KOPT-K1 (cell line): ENCODE measurements around the gene BDH1.

Experiments used
- H3K27ac ChIP-seq: fragments of 200-600 bp; sonication (generic); 2 replicates; pipeline ENCODE4 v1.5.1; 2016; ENCODE audit warnings: antibody characterized with exemption, mild to moderate bottlenecking, low read depth, low read length; ENCODE audit not compliant: poor library complexity, severe bottlenecking
- H3K36me3 ChIP-seq: fragments of 200-600 bp; sonication (generic); 2 replicates; pipeline ENCODE4 v1.5.1; 2017; ENCODE audit warnings: antibody characterized with exemption, mild to moderate bottlenecking, low read length, moderate library complexity; ENCODE audit not compliant: insufficient read depth
- H3K9me3 ChIP-seq: fragments of 200-600 bp; sonication (generic); 2 replicates; pipeline ENCODE4 v1.5.1; 2017; ENCODE audit warnings: antibody characterized with exemption, low read length, mild to moderate bottlenecking; ENCODE audit not compliant: insufficient read depth, poor library complexity, severe bottlenecking

The BDH1 gene

DNA sequence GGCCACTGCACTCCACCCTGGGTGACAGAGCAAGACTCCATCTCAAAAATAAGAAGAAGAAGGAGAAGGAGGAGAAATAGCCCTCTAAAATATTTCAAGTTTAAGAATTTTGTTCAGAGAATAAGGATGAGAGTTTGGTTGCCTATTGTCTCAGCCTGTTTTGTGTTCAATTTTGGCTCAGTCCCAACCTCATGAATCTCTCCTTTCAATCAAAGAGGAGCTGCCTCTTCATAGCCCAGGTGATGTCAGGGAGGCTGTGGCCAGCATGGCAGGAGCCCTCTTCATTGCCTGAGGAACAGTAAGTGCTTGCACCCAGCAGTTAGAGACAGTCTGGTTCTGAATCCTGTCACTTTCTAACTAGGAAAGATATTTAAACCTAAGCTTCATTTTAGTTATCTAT lies 55.0 kb downstream of the BDH1 start:
- Histone ChIP-seq H3K36me3 (no peaks in the 10 kb centered on the region), H3K9me3 (no peaks in the 10 kb centered on the region), H3K27ac (no peak overlapping the region)

DNA sequence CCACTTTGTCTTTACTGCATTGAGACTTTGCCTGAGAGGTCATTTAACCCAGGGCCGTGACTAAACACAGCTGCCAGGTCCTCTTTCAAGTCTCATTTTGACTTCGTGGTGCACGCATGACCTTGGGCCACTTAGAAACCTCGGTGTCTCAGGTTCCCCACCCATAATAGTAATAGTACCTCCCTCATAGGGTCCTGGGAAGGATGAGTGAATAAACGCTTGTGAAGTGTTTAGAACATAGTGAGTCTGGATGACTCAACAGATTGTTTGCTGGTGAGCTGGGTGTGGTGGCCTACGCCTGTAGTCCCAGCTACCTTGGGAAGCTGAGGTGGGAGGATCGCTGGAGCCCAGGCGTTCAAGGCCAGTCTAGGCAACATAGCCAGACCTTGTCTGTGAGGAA lies 56.3 kb downstream of the BDH1 start:
- Histone ChIP-seq H3K9me3 (no peaks in the 10 kb centered on the region), H3K27ac (no peak overlapping the region), H3K36me3 (no peaks in the 10 kb centered on the region)

DNA sequence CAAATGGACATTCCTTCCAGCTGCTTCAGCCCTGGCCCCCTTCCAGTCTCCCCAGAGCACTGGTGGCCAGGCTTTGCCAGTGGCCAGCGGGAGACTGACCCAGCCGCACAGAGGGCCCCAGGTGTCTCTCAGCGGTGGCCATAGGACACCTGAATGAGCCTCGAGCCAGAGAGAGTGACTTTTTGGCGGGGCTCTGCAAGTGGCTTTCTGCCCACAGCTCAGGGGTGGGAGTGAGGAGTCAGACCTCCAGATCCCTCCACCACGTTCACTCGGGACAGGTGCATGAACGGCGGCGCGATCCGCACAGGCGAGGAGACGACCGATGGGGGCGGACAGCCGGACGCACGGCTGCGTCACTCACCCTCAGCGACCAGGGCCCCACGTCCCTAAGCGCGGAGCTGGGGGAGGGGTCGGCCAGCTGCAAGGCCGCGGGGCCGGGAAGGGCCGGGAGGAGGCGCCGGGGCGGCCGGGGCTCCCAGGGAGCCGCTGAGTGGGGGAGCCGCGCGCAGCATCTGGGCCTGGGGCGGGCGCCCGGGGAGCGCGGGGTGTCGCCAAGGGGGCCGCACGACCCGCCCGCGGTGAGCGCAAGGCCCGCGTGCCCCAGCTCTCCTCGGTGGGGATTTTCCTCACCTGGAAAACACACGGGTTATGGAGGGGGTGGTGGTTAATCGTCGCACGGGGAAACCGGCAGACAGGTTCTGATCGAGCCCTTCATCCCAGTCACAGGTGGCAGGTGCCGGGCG lies 57.1 kb downstream of the BDH1 start:
- Histone ChIP-seq H3K9me3 (no peaks in the 10 kb centered on the region), H3K27ac (no peak overlapping the region), H3K36me3 (no peaks in the 10 kb centered on the region)

DNA sequence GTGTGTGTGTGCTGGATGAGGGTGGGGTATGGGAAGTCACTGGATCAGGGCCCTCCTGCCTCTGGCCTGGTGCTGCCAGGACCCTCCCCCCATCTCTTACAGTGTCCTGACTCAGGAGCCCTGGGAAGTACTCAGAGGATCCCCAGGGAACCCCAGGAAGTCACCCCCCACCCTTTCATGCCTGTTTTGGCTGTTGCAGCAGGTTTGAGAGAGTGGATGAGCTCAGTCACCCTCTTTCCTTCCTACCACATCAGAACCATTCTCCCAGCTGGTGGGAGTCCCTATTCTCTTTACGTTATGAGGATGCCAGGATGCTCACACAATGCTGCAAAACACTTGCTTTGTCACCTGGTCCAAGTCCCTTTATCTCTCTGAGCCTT lies 59.0 kb downstream of the BDH1 start:
- no peak overlapping the region for H3K27ac ChIP-seq
- H3K36me3 ChIP-seq: no peaks in the 10 kb centered on the region
- H3K9me3 ChIP-seq: no peaks in the 10 kb centered on the region

DNA sequence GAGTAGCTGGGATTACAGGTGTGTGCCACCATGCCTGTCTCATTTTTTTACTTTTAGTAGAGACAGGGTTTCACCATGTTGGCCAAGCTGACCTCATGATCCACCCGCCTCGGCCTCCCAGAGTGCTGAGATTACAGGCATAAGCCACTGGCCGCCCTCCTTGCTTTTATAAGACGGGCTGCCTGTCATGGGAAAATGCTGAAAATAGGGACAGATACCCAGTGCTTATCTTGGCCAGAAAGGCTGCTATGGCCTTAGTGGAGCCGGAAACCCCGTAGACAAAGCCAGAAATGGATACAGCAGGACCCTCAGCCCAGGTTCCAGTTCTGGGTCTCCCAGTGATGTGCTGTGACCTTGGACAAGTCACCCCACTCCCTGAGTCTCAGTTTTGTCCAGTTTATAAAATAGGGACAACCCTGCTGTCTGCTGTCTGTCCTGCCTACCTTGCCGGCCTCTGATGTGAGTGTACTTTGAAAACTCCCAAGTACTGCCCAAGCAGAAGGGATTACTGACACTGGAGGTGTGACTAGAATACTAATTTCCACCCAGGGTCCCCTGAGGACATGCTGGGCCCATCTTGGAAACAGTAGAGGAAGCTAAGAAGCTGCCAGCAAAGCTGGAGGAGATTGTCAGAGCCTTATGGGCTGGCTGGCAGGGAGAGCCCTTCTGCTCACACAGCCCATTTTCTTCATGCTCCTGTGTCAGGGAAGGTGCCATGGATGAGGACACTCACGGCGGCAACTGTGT lies 59.6 kb downstream of the BDH1 start:
- no peaks in the 10 kb centered on the region for H3K36me3 ChIP-seq
- no peaks in the 10 kb centered on the region for H3K9me3 ChIP-seq
- H3K27ac ChIP-seq: no peak overlapping the region

DNA sequence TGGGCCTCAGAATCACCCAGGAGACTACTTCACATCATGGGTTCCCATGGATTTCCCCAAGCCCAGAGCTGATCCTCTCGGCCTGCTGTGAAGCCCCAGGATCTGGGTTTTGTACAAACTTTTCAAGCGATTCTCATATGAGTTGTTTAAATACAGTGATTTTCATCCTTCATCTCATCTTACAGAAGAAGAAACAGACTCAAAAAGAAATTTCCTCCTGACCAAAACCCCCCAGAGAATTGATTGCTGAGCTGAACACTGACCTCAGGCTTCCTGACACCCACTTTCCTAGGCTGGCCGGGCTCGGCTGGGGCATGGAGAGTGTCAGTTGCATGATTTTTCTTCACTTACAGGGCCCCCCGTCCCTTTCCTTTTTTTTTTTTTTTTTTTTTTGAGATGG lies 60.3 kb downstream of the BDH1 start:
- Histone ChIP-seq H3K9me3 (no peaks in the 10 kb centered on the region), H3K27ac (no peak overlapping the region), H3K36me3 (no peaks in the 10 kb centered on the region)

- H3K9me3 ChIP-seq: no peaks in the 10 kb centered on the region
- H3K27ac ChIP-seq: no peak overlapping the region
Measured at GRCh38 chr3:197495059-197495455, 60.7 kb downstream of the BDH1 start.

GRCh38 chr3:197494366-197495058 lies 61.3 kb downstream of the BDH1 start:
- Histone ChIP-seq H3K36me3 (no peaks in the 10 kb centered on the region), H3K27ac (no peak overlapping the region), H3K9me3 (no peaks in the 10 kb centered on the region)

More at GRCh38 chr3:197495059-197495455, 60.7 kb downstream of the BDH1 start:
- no peaks in the 10 kb centered on the region for H3K36me3 ChIP-seq

GRCh38 chr3:197493049-197493448 lies 62.7 kb downstream of the BDH1 start:
- H3K27ac ChIP-seq: no peak overlapping the region
- H3K36me3 ChIP-seq: no peaks in the 10 kb centered on the region
- H3K9me3 ChIP-seq: no peaks in the 10 kb centered on the region

GRCh38 chr3:197491923-197492664 lies 63.7 kb downstream of the BDH1 start:
- H3K9me3 ChIP-seq: no peaks in the 10 kb centered on the region
- H3K27ac ChIP-seq: no peak overlapping the region

DNA sequence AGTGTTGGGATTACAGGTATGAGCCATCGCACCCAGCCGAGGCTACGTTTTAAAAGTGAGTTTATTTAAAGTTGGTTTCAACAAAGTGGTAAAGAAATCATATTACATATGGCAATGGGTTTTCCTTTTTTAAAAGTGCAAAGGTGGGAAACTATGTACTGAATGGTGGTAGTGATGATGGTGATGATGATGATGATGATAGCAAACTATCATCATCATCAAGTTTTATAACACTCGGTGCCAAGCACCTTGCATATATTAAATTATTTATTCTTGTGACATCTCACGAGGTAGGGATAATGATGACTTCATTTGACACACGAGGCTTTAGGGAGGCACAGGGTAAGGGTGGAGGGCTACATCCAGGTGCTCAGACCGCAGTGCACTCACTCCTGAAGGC lies 64.3 kb downstream of the BDH1 start:
- no peaks in the 10 kb centered on the region for H3K9me3 ChIP-seq
- no peaks in the 10 kb centered on the region for H3K36me3 ChIP-seq
- no peak overlapping the region for H3K27ac ChIP-seq

More at GRCh38 chr3:197491923-197492664, 63.7 kb downstream of the BDH1 start:
- no peaks in the 10 kb centered on the region for H3K36me3 ChIP-seq

DNA sequence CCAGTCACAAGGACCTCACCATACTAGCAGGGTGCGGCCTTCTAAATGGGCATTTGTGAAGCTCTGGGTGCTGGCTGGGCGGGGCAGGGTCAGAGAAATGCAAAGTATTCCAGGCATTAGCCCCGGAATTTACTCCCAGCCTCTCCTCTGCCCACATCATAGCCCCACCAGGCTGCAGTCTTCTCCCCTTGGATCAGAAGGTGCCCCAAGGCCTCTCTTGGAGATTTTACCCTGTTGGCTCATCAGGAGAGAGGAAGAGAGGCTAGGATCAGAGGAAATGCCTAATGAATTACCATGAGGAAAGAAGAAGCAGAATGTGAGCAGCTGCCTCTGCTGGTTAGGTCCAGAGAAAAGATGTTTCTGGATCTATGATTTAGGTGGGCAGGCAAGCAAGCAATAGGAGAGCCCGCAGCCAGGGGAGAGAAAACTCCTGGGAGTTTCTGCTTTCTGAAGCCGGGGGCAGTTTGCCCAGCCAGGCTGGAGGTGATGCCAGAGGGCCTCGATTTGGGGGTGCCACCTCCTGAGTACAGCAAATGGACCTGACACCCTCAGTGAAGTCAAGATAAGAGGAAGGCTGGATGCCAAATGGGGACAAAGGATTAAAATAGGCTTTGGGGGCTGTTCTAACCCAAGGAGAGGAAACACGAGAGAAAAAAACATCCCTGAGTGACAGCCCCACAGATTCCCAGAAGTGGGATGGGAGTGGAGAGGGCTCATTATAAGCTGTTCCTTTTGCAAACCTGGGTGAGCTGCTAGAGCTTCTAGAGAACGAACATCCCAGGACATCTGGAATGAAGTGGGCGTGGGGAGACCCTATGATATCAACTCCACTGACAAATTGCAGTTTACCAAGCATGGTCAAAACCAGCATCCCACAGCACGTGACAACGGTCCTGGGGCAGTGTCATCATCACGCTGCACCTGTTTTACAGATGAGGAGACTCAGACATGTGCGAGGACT lies 65.4 kb downstream of the BDH1 start:
- no peaks in the 10 kb centered on the region for H3K36me3 ChIP-seq
- no peaks in the 10 kb centered on the region for H3K9me3 ChIP-seq
- no peak overlapping the region for H3K27ac ChIP-seq

DNA sequence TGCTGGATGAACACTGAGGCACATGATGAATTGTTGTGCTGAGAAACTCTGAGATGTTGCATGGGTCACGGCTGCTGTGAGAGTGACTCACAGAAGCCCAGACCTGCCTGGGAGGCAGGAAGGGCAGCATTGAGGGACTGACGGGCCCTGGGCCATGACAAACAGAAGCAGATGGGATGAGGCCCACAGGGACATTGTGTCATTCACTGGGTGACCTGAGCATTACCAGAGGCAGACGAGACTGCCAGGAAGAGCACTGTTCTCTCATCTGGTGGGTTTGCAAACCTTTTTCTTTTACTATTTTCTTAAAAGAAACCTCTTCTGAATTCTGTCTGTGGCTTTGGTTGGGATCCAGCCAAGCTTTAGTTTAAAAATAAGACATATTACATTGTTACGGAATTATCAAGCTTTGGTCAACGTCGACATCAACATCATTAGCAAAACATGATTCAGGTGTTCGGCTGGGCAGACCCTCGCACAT lies 67.8 kb downstream of the BDH1 start:
- H3K36me3 ChIP-seq: no peaks in the 10 kb centered on the region
- H3K27ac ChIP-seq: no peak overlapping the region
- no peaks in the 10 kb centered on the region for H3K9me3 ChIP-seq

- no peak overlapping the region for H3K27ac ChIP-seq
- H3K9me3 ChIP-seq: no peaks in the 10 kb centered on the region
- H3K36me3 ChIP-seq: no peaks in the 10 kb centered on the region
Measured at GRCh38 chr3:197486861-197487260, 68.9 kb downstream of the BDH1 start.
